GM19023 (cell line): ENCODE data around the gene GRIK1.
"Not testable (repeated sequence)": the region's sequence is repeated elsewhere in the genome, so short reads cannot be mapped to it uniquely, and the experiment has no call there.

Source experiments
- ATAC-seq: cut with Tn5 transposase; IDR thresholded peaks from one replicate; pipeline ENCODE4 v1.9.1; 2021; ENCODE audit warnings: mild to moderate bottlenecking, moderate library complexity; ENCODE audit not compliant: unreplicated experiment

Gene GRIK1

DNA sequence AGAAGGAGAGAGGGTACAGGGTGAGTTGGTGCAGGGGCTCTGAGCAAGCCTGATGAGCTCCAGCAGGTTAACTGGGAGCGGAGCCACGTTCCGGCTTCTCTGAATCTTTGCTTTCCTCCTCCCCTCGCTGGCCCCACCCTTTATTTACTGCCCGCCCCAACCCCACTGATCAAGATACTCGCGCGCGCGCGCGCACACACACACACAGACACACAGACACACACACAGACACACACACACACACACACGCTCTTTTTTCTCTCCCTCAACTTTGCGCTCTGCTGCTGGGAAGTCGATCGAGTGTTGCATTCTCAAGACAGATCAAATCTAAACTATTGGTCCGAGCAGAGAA, at the start of gene GRIK1:
Gene GRIK1, minus strand, starts transcription at position 73 of the 352 bp plus-strand sequence.
- ATAC-seq, result no peak

GRCh38 chr21:29987762-29988161, 48.0 kb upstream of the GRIK1 start:
- no peak for ATAC-seq

DNA sequence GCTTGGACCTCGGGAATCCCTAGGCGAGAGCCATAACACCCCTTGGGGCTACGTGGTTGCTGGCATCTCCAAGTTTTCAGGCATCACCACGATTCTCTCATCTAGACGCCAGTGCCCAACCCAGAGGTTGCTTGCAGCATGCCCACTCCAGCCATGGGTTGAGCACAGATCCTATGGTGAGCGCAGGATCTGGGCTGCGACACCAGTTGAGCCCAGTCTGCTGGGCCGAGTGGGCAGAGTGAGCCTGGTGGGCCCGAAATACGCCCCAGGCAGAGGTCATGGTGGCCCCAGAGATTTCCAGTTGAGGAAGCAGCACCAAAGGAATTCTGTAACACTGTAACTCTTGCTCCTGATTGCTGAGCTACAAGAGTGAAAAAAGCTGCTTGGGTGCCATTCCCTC, 46.1 kb upstream of the GRIK1 start:
- ATAC-seq, result no peak

GRCh38 chr21:29979043-29979442, 39.2 kb upstream of the GRIK1 start:
- ATAC-seq, result no peak

GRCh38 chr21:29975776-29976175, 36.0 kb upstream of the GRIK1 start:
- no peak for ATAC-seq

GRCh38 chr21:29973258-29973657, 33.5 kb upstream of the GRIK1 start:
- no peak for ATAC-seq

DNA sequence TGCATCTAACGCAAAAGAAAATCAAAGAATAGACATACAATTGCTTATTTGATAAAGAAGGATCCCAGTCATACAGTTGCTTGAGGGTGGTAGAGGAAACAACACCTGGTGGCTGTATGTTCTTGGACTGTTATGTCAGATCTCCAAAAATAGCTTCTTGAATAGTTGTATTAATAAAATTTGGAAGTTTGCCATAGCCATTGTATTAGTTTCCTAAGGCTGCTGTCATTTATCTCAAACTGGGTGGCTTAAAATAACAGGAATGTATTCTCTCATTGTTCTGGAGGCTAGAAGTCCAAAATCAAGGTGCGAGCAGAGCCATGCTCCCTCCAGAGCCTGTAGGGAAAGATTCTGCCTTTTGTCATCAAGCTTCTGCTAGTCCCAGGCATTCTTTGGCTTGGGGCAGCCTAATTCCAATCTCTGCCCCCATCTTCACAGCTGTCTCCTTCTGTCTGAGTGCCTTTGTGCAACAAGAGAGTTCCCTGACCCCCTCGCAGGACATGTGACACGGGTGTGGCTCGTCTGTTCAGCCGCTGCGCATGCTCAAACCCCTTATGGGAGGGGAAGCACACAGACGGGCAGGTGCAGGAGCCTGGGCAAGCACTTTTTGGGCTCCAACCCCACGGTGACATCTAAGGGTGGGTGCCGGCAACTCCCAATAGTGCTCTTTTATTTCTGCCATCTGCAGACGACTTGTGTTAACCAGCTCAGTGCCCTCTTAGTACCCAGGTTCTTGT, 21.7 kb upstream of the GRIK1 start:
- ATAC-seq, result no peak

DNA sequence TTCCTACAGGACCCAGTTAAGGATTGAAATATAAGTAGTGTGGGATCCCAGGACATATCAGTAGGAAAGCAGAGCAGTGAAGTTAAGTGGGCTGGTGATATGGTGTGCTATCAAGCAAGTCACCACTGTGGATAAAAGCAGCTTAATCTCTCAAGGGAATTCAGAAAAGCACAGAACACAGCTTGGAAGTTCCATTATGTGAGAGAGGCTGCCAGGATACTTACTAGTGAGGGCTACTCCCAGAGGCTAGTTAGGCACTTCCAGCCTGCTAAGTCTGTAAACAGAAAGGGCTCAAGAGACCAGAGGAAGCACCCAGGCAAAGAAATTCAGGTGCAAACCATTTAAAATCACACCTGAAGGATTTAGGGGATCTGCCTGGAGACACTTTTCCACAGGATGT, 18.8 kb upstream of the GRIK1 start:
- no peak for ATAC-seq

DNA sequence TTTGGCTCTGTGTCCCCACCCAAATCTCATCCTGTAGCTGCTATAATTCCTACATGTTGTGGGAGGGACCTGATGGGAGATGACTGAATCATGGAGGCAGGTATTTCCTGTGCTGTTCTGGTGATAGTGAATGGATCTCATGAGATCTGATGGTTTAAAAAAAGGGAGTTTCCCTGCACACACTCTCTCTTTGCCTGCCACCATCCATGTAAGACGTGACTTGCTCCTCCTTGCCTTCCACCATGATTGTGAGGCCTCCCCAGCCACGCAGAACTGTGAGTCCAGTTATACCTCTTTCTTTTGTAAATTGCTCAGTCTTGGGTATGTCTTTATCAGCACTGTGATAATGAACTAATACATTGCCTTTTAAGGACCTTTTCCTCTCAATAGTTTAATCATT, 18.2 kb upstream of the GRIK1 start:
- not testable (repeated sequence) for ATAC-seq

DNA sequence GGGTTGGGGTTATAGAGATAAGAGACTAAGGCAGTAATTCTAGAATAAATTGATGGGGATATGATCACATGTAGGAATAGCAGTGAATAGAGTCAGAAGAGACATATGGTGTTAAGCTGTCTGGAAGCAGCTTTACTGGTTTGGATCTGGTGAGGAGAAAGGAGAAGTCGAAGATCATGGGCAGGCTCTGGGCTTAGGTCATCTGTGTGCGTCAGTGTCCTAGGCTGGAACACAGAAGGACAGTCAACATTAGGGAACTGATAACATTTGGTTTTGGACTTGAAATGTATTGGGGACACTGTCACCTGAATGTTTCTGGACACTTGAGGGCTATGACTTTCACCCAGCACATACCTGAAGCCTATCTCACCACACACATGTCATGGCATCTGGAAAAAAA, 13.9 kb upstream of the GRIK1 start:
- ATAC-seq, result no peak

DNA sequence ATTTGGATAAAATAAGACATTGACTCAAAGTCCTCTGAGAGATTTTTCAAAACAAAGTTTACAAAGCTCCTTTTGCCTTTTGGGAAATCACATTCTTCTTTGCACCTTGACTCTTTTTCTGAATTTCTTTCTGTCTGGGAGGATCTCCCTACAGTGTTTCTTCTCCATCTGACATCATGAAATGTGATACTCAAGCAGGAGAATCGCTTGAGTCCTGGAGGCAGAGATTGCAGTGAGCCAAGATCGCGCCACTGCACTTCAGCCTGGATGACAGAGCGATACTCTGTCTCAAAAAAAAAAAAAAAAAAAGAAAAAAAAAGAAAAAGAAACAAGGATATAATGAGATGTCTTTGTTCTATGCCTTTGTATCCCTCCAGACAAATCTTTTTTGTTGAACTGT, 13.3 kb upstream of the GRIK1 start:
- ATAC-seq, result no peak

DNA sequence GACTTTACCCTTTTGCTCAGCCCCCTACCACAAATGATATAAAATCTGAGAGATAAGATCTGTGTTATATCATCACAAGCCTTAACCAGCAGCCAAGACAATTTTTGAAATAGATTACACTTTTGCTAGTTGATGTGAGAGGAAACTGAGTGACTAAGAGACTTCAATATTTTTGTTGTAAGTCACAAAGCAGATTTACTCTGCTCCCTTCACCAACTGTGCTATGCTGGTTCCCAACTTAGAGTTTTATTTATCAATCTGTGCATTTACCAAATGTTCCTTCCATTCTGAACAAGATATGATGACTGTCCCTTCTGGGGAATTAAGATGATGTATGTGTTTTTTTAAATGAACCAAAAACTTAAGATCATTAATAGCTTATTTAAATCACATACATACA, 12.1 kb upstream of the GRIK1 start:
- ATAC-seq, result no peak

- no peak for ATAC-seq
Measured at GRCh38 chr21:29949991-29950390, 10.2 kb upstream of the GRIK1 start.

DNA sequence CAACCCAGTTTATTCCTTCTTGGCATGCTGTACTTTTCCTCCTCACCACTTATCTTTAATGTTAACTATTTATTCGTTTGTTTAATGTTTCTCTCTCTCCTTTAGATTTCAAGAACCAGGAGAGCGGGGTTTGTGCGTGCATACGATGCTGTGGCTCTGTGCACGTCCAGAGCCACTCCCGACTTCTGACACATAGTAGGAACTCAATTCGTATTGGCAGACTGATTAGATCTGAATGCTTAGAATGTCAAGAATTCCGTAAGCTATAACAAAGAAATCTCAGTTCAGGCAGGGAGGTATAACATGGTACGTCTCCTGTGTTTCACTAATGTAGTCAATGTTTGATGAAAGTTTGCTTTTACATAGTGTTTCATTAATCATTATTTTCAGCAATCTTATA, 7.3 kb upstream of the GRIK1 start:
- no peak for ATAC-seq

DNA sequence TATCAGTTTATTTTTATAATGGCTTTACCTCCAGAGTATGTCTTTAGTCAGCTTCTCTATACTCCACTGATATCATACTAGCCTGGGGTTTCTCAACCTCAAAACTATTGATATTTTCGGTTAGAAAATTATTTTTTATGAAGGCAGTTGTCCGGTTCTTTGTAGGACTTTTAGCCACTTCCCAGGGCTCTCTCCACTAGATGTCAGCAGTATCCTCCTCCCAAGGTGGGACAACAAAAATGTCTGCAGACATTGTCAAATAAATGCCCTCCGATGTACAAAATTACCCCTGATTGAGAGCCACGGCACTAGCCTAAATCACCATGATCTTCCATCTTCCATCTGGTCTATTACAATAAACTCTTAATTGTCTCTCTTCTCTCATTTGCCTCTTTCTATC, 4.1 kb upstream of the GRIK1 start:
- ATAC-seq, result no peak

- no peak for ATAC-seq
Measured at GRCh38 chr21:29942034-29942433, 2.2 kb upstream of the GRIK1 start.

GRCh38 chr21:29940991-29941390, 1.2 kb upstream of the GRIK1 start:
- no peak for ATAC-seq

- no peak for ATAC-seq
Measured at GRCh38 chr21:29940361-29940760, 565 bp upstream of the GRIK1 start.

DNA sequence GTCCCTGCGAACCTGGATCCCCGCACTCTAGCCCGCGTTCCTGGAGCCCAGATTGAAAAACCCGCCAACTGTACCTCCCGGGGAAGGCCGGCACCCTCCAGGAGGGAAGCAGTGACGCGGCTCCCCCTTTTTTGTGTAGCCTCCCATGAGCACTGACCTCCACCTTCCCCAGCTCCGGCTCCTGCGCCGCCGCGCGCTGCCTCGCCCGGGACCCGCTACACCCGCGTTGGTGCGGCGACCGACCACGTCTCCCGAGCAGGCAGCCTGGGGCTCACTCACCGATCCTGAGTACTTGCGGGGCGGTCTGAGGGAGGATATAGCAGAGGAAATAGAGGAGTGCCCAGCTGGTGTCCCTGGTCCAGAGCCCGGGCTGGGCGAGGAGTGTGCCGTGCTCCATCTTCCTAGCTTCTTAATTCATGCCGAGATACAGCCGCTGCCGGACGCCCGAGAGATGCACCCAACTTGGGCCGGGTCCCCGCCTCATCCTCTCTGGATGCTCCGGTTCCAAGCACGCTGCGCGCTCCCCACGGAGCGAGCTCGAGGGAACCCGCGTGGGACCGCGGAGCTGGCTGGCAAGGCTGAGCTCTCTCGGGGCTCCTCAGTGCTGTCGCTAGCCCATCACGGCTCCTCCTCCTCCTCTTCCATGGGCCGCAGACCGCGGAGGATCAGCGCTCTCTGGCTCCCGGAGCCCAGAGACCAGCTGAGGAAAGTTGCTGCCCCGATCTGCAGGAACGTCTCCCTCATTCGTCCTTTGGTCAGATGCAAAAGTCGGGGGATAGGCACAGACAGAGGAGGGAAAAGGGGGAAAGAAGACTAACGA, 482 bp downstream of the GRIK1 start:
- ATAC-seq, result no peak

- no peak for ATAC-seq
Measured at GRCh38 chr21:29938776-29939103, 1.1 kb downstream of the GRIK1 start.

GRCh38 chr21:29933088-29933487, 6.7 kb downstream of the GRIK1 start:
- no peak for ATAC-seq

- ATAC-seq, result no peak
Measured at GRCh38 chr21:29928537-29928936, 11.3 kb downstream of the GRIK1 start.

GRCh38 chr21:29920938-29921337, 18.9 kb downstream of the GRIK1 start:
- no peak for ATAC-seq
